Suppressor macrophage treated with lipopolysaccharide for 4 hours (primary cell): ENCODE results near the gene UQCC5.
"Not testable (repeated sequence)": the region's sequence is repeated elsewhere in the genome, so short reads cannot be mapped to it uniquely, and the experiment has no call there.

Experiments used
- DNase-seq: peaks from one replicate; pipeline ENCODE4 v3.0.0-alpha.2; 2020

Gene UQCC5

GRCh38 chr3:52523386-52524257 is 12.8 kb upstream of the UQCC5 start:
- DNase-seq = no peak

GRCh38 chr3:52524258-52524751 is 12.1 kb upstream of the UQCC5 start:
- no peak for DNase-seq

GRCh38 chr3:52524752-52525679 is 11.4 kb upstream of the UQCC5 start:
- no peak for DNase-seq

- no peak for DNase-seq
These were observed 10.5 kb upstream of the UQCC5 start for GRCh38 chr3:52525680-52526561.

DNA sequence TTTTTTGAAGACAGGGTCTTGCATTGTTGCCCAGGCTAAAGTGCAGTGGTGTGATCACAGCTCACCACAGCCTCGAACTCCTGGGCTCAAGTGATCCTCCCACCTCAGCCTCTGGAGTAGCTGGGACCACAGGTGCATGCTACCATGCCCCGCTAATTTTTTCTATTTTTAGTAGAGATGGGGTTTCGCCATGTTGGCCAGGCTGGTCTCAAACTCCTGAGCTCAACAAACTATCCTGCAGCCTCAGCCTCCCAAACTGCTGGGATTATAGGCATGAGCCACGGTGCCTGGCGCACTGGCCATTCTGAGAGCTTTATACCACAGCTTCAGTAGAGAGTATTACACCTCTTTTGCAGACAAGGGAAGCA is 9.8 kb upstream of the UQCC5 start:
- not testable (repeated sequence) for DNase-seq

DNA sequence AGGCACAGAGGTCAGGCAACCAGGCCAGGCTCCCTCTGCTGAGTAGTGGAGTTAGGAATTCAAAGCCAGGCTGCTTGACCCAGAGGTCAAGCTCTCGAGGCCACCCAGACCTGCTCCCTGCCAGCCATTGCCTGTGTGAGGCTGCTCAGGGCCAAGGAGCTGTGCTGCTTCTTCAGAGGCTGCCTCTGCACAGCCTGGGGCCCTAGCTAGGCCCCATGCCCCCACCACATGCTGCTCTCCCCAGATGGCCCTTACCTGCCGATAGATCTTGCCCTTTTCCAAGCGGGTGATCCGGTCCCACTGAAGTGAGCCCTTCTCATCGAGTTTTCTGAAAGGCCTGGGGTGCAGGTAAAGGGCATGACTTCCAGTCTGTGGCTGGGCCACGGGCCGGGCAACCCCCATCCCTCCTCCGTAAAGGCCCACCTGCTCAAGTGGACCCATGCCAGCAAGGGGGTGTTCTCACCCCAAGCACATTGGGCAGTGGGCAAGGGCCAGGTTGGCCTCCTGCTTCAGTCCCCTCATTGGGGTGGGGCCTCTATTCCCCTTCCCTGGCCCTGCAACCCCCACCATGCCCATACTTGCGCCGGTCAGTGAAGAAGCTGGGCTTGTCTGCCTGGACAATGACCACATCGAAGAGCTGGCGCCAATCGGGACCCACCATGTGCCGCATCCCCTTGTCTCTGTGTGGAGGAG is 9.2 kb upstream of the UQCC5 start:
- DNase-seq = no peak

- DNase-seq = no peak
These were observed 8.4 kb upstream of the UQCC5 start for GRCh38 chr3:52527732-52528585.

GRCh38 chr3:52528586-52529375 is 7.6 kb upstream of the UQCC5 start:
- no peak for DNase-seq

DNA sequence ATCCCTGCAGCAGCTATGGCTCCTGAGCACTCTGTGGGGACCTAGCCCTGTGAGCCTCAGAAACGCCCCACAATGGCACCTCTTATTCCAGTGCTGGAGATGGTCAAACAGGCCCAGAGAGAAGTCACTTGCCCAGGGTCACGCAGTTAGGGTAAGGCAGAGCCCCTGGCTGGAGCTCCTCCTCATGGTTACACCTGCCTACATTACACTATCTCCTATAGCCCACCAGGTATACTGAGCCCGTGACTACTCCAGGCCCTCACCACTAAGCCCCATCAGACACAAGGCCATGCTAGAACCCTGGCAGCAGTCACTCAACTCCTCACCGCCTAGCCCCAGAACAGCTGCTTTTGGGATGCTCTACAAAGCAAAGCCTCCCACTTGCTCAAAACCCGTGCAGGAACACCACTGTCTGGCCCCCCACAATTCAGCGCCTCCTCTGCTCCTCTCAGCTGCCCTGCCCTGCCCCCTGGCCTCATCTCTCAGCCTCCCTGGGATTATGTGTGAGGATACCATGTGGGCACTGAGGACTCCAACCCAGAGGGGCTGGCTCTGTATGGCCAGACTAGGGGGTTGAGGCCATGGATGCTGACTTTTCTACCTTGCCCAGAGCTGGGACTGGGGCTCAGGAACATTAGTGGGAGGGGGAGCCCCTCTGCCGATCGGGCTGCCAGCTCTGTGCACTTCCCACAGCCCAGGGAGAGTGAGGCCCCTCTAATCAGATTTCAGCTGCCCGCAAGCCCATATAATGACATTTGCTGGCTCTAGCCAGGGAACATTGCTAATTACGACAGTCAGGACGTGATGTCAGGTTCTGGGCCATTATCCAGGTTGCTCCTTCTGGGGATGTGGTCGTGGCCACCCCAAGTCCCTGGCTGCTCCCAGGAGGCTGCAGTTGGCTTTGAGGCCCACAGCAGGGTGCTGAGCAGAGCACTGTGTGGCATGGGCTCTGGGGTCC is 6.8 kb upstream of the UQCC5 start:
- no peak for DNase-seq

GRCh38 chr3:52530918-52531826 is 5.2 kb upstream of the UQCC5 start:
- no peak for DNase-seq

GRCh38 chr3:52531860-52532516 is 4.4 kb upstream of the UQCC5 start:
- DNase-seq = no peak

- DNase-seq = peak; percentile 57
These were observed 3.9 kb upstream of the UQCC5 start for GRCh38 chr3:52532517-52532837.

GRCh38 chr3:52532838-52533622 is 3.4 kb upstream of the UQCC5 start:
- DNase-seq = no peak

DNA sequence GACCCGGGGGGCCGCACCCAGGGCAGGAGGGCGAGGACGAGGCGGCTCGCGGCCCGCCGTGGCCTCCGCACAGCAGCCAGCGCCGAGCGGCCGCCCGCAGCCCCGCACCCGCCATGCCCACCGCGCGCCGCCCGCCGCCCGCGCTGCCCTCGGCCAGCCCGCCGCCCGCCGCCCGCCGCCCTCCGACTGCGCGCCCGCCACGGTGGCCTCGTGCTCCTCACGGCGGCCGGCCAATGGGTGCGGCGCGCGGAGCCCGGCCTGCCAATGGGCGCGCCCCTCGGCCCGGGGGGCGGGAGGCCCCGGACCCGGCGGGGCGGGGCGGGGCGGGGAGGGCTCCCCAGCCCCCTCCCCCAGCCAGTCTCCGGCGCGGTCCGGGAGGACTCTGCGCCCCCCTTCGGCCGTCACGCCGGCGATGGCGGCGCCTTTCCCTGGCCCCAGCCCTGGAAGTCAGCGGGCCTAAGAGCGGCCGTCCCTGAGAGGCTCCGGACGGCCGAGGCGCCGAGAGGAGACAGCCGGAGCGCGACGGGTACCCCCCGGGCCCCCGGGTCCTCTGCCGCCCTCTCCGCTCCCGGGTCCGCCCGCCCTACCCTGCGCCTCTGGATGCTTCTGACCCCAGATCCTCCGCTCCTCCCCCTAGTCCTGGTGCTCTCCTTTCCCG is 2.7 kb upstream of the UQCC5 start, which contains the start of gene NT5DC2:
Gene NT5DC2, minus strand, starts transcription at position 235 of the 658 bp plus-strand sequence. Its CDS starts 120 bp downstream, at position 115.
- DNase-seq = peak; percentile 83

DNA sequence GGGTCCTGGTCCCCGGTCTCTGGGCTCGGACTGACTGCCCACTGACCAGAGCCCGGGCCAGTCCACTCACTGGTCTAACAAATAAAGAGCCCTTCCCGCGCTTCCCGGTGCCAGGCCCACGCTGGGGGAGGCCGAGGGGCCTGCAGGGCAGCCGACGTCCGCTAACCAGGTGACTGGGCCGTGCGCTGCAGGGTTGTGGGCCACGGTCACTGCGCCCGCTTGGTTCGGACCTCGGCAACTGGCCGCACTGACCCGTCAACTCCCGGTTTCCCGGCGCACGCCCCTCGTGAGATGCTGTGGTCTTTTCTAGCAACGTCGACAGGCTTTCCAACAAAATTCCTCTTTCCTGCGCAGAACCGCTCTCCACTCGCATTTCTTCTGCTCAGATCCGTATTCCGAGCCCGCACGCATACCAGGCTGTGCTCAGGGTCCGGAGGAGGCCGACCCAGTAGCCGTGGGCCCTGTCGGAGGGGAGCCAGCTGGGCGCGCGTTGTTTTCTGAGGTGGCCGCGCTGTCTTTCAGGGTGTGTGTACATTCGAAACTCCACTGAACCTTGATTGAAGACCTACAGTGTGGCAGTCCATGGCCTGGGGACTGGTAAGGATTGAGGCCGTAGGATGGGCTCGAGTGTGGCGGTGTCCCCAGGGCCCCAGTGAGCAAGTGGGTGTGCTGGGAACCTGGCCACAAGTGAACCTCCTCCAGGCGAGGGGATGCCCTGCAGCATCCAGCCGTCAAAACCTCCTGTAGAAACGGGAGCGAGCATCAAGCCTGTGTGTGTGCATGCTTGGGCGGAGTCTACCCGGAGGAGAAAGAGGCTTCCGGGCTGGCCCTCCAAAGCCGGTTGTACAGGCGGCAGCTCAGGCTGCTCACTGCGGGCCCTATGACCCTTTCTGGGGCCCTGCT is 1.9 kb upstream of the UQCC5 start:
- DNase-seq = no peak
